NCI-H2171 treated with DMSO at 0.1 percent for 48 hours (cell line): Measurements from ENCODE around the gene SIK3.
"Not testable (repeated sequence)": the region's sequence is repeated elsewhere in the genome, so short reads cannot be mapped to it uniquely, and the experiment has no call there.

Source experiments
- DNase-seq: peaks from one replicate; lab custom pipeline; 2025; lab: John Stamatoyannopoulos, UW

Gene SIK3

DNA sequence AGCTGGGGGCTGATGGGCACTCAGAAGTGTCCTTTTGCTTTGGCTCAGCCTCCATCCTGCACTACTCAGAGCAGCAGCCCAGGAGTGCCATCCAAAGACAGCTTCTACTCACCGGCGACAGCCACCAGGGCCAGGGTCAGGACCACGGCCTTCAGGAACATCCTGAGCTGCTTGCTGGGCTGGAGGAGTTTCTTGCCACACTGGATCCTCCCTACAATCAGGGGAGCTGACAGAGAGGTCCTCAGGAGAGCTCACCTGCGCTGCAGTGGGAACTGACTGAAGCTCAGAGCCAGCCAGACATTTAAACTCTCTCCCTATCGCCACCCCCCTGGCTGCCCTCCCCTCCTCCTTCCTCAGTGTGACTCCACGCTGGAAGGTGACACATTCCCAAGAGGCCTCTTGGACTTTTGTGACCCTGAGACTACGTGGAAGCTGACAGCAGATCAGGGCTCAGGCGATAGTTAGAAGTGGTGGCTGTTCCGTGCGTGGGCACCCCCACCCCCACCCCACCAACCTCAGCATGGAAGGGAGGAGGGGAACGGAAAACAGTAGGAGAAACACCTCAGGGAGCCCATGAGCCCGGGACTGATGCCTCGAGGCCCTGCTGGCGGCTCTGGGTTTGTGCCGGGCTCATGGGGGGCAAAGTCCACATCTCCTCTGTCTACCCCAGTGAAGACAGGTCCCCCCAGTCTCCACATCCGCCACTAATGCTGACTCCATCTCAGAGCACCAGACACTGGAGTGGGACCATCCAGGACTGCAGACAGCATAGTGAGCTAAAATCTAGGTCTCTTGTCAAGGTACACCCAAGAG is 275.0 kb downstream of the SIK3 start, which contains the start of gene APOA4:
TSS of gene APOA4 (minus strand) at position 274 of the 813 bp plus-strand sequence. CDS start at position 161, 113 bp downstream.
- no peak for DNase-seq

DNA sequence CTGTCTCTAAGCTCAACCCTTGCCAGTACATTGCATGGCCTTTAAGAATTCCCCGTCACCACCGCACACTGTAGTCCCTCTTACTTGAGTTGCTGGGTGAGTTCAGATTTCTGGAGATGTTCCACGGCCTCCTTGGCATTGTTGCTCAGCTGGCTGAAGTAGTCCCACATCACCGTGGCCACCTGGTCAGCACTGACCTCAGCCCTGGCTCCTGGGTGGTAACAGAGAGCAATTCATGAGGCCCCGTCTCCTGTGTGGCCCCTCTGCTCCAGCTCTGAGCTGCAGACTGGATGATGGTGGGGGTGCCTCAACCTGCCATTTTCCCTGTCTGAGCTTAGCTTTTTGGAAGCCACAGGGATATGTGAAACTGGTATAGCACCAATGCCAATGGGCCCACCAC is 275.7 kb downstream of the SIK3 start:
- DNase-seq = no peak

DNA sequence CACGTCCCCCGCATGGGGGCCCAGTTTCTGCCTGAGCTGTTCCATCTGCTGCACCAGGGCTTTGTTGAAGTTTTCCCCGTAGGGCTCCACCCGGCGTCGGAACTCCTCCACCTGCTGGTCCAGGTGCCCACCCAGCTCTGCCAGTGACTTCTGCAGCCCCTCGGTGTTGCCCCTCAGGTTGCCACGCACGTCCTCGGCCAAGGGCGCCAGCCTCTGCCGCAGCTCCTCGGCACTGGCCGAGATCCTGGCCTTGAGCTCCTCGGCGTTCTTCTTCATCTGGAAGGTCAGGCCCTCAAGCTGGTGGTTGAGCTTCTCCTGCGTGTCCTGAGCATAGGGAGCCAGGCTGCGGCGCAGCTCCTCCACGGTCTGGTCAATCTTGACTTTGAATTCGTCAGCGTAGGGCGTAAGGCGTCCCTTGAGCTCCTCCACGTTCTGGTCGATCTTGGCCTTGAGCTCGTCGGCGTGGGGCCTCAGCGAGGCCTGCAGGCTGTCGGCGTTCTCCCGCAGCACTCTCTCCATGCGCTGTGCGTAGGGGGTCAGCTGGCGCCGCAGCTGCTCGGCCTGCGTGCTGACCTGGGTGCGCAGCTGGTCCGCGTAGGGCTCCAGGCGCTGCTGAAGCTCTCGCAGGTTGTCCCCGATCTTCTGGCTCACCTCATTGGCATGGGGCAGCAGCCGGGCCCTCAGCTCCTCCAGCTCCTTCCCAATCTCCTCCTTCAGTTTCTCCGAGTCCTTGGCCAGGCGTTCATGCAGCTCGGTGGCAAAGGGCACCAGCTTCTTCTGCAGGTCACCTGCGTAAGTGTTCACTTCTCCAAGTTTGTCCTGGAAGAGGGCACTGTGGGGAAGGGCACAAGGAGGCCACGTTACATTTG is 276.9 kb downstream of the SIK3 start:
- no peak for DNase-seq

DNA sequence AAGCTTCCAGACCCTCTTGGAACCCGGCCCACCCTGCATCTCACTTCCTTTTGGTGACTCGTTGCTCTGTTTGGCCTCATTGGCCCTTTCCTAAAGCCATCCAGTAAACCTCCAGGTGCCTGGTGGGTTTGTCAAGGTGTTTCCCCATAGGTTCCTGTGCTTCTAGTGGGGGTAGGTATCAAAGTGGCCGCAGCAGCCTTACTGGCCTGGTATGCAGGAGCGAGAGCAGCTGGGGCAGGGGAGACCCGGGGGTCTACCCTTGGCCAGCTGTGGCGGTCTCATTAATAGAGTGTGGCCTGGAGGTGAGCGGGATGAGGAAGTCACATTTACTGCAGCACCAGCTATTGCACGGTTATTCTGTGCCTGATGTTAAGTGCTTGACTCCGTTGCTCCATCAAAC is 279.2 kb downstream of the SIK3 start:
- DNase-seq = no peak

DNA sequence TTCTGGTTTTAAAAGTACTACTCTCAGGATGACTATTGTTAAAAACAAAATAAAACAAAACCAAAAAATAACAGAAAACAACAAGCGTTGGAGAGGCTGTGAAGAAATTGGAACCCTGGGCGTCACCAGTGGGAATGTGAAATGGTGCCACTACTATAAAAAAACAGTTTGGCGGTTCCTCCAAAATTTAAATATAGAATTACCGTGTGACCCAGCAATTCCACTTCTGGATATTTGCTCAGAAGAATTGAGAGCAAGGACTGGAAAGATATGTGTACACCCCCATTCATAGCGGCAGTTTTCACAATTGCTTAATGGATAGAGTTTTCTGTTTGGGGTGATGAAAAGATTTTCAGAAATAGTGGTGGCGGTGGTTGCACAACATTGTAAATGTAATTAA is 283.7 kb downstream of the SIK3 start:
- no peak for DNase-seq

- DNase-seq = no peak
Measured at GRCh38 chr11:116813781-116814471, 284.3 kb downstream of the SIK3 start.

DNA sequence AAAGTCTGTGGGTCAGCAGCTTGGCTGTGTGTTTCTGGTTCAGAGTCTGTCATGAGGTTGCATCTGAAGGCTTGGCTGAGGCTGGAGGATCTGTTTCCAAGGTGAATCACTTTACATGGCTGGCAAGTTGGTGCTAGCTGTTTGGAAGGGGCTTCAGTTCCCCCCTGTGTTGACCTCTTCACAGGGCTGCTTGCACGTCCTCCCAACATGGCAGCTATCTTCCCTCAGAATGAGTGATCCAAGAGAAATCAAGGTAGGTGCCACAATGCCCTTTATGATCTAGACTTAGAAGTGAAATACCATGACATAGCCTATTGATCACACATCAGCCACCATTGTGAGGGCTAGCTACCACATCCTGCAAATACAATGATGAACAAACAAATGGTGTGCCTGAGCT is 285.1 kb downstream of the SIK3 start:
- no peak for DNase-seq

DNA sequence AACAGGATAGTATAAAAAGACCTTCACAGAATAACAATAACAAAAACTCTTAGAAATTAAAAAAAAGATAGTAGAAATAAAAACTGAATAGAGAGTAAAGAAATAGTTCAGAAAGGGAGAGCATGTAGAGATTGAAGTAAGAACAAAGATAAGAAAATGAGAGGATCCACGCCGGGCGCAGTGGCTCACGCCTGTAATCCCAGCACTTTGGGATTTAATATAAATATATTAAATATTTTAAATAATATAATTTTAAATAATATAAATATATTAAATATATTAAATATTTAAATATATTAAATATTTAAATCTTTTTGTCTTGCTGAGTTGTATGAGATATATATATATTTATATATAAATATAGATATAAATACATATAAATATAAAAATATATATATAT is 286.1 kb downstream of the SIK3 start:
- DNase-seq = no peak

DNA sequence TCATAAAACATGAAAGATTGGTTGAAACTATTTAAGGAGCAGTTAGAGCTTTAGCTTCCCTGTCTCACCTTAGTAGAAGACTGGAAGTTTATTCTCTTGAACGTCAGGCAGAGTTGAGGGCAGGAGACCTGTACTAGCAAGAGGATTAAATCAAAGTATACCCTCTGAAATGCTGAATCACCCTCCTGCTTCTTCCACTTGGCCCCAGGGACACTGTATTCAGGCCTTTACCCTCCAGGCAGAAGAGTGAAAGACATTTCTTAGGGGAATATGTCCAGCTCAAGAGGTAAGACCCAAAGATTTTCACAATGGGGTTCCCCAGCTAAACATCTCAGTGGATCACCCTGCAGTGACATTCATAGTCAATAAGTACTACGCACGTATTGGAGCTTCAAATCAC is 287.0 kb downstream of the SIK3 start:
- no peak for DNase-seq

- DNase-seq = no peak
Measured at GRCh38 chr11:116808262-116809175, 289.7 kb downstream of the SIK3 start.

DNA sequence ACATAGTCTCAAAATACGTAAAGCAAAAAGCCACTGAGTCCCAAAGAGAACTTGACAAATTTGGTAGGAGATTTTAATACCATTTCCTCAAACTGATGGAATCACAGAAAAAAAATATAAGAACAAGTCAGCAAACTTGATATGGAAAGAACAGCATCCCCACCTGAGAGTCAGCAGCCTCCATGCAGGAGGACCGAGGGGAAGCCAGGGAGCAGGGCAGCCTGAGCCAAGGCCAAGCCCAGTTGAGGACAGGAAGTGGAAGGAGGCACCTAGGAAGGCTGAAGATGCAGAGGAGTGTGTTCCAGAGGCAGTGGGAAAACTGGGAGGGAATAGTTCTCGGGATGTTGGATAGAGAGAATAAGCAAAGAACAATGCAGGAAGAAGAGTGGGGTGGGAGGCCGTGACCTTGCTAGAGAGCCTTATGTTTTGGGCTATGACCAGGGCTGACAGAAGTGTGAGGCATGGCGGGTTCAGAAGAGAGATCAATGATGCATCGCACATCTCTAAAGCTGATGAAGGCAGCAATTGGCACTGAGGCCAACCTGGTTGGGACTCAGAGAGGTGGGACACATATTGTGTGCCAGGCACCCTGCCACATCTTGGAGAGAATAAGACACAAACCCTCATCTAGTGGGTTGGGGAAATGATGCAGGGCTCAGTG is 290.5 kb downstream of the SIK3 start:
- no peak for DNase-seq

DNA sequence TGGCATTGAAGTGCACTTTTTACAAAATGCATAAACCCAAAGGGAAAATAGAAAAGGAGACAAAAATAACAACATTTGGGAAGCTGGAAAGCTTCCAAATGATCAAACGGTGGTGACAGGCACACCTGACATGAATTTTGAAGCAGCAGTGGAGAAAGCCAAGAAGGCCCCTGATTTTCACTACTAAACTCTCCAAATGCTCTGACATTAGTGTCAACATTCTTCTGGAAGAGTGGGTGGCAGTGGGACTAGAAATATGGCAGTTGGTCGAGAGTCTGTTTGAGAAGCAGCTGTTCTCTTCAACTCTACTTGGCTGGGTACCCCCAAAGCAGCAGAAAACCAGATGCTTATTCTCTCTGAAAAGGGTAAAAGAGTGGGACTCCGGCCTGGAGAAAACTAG is 294.2 kb downstream of the SIK3 start:
- no peak for DNase-seq

DNA sequence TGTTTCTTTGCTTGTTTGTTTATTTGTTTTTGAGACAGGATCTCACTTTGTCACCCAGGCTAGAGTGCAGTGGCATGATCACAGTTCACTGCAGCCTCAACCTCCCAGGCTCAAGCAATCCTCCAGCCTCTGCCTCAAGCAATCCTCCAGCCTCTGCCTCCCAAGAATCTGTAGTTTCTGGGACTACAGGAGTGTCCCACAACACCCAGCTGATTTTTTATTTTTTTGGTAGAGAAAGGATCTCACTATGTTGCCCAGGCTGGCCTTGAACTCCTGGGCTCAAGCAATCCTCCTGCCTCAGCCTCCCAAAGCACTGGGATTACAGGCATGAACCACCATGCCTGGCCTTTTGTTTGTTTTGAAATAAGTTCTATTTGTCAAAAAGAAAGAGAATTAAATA is 296.6 kb downstream of the SIK3 start:
- DNase-seq = not testable (repeated sequence)

GRCh38 chr11:116800610-116801009 is 297.6 kb downstream of the SIK3 start:
- DNase-seq = no peak

DNA sequence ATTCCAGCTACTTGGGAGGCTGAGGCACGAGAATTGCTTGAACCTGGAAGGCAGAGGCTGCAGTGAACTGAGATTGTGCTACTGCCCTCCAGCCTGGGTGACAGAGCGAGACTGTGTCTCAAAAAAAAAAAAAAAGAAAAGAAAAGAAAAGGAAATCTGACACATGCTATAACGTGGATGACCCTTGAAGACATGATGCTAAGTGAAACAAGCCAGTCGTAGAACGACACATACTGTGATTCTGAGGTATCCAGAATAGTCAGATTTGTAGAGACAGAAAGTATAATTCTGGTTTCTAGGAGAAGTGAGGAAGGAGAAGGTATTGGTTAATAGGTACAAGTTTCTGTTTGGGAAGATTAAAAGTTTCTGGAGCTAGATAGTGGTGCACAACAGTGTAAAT is 299.9 kb downstream of the SIK3 start:
- no peak for DNase-seq

- DNase-seq = no peak
Measured at GRCh38 chr11:116797816-116798215, 300.4 kb downstream of the SIK3 start.

DNA sequence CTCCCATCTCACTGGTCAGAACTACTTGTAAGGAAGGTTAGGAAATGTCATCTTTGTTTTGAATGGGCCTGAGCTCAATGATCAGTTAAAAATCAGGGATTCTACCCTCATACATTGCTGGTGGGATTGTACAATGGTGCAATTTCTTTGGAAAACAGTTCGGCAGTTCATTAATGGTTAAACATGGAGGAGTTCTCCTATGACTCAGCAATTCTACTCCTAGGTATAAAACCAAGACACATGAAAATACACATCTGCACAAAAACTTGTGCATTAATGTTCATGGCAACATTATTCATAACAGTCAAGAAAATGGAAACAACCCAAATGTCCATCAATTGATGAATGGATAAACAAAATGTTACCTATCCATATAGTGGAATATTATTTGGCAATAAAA is 301.7 kb downstream of the SIK3 start:
- no peak for DNase-seq

- DNase-seq = no peak
Measured at GRCh38 chr11:116794851-116795250, 303.4 kb downstream of the SIK3 start.

DNA sequence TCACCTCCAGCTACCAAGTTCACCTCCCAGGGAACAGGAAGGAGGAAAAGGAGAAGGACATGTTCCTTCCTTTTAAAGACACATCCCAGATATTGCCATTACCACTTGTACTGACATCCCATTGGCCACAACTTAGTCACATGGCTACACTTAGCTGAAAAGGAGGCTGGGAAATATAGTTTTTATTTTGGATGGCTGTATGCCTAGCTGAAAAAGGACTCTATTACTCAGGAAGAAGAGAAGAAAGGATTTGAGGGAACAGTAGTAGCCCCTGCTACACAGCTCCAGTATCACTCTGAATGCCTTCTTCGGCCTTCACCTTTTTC is 304.5 kb downstream of the SIK3 start:
- peak; percentile 16 for DNase-seq
